Aorta (tissue), 5 donors: Measurements from ENCODE around the gene TNPO3. TPM values are rescaled to one million over a fixed set of nuclear protein-coding genes. Genes with fewer than 3 reads are reported as not detected.

Experiments
- ATAC-seq: fragments of 200-7000 bp; cut with Tn5 transposase; one replicate; pipeline ENCODE4 v1.9.1; 2022; ENCODE audit warnings: moderate library complexity; ENCODE audit not compliant: low FRiP score
- DNase-seq, 2 donors: peaks; one replicate each; pipeline ENCODE4 v3.0.0-alpha.2; 2020
- H3K27ac ChIP-seq, 2 donors: one replicate each; pipeline ENCODE4 v1.5.1; 2013; ENCODE audit warnings: low read length in 2 of 2, mild to moderate bottlenecking in 2 of 2, moderate library complexity in 2 of 2, control low read depth in 1 of 2, inconsistent platforms in 1 of 2, low read depth in 1 of 2
- H3K27me3 ChIP-seq, 2 donors: one replicate each; pipeline ENCODE4 v1.6.1; 2013; ENCODE audit warnings: control low read depth in 1 of 2, low read length in 1 of 2, mild to moderate bottlenecking in 1 of 2, moderate library complexity in 1 of 2; ENCODE audit not compliant: insufficient read depth in 2 of 2, control insufficient read depth in 1 of 2
- H3K36me3 ChIP-seq, 2 donors: one replicate each; pipeline ENCODE4 v1.6.1; 2013; ENCODE audit warnings: control low read depth in 1 of 2, low read length in 1 of 2, mild to moderate bottlenecking in 1 of 2; ENCODE audit not compliant: insufficient read depth in 2 of 2, control insufficient read depth in 1 of 2
- H3K4me1 ChIP-seq, 2 donors: one replicate each; pipeline ENCODE4 v1.6.1; 2013; ENCODE audit warnings: low read length in 2 of 2, control low read depth in 1 of 2, mild to moderate bottlenecking in 1 of 2, moderate library complexity in 1 of 2; ENCODE audit not compliant: insufficient read depth in 2 of 2, control insufficient read depth in 1 of 2
- H3K4me3 ChIP-seq, 2 donors: one replicate each; pipeline ENCODE4 v1.5.1; 2013; ENCODE audit warnings: low read length in 2 of 2, control low read depth in 1 of 2, mild to moderate bottlenecking in 1 of 2
- H3K9me3 ChIP-seq: one replicate; pipeline ENCODE4 v1.6.1; 2013; ENCODE audit warnings: mild to moderate bottlenecking, low read length; ENCODE audit not compliant: control insufficient read depth
- WGBS, 2 donors: extraction: QIAGEN DNeasy Blood & Tissue Kit; methylation state at CpG; one replicate each; pipeline ENCODE4 v1.1.7; 2013; 5-methylcytosine and 5-hydroxymethylcytosine counted together
- intact Hi-C, 2 donors: fragments of 100-400 bp; cut with DNase I; formaldehyde crosslinking; loops; one replicate each; pipeline versions ENCODE4 v1.14.2 to v1.15.0; 2022
- polyA plus RNA-seq, 2 donors: library from polyadenylated mRNA; stranded (reverse); fragments of 200-250 nt; gene quantifications; one replicate each; pipeline ENCODE4 v1.2.3, GENCODE V29; 2013
- total RNA-seq, 2 donors: library from RNA; stranded (reverse); fragmentation: NEBNext Ultra II Directional; extraction: Animal tissue kit (Norgen Biotek cat#: 25700); gene quantifications; one replicate each; pipeline ENCODE4 v1.2.1, GENCODE V29; 2021
- donor health status: healthy with polysubstance abuse.
- donor health status: Bipolar disorder and iron deficiency.
- donor health status: DM: no; HTN: no; CAD: no.
- donor health status: DM: no; HTN: no; CAD: no.
- donor health status: DM: yes; HTN: yes; CAD: no.

The TNPO3 gene
- total and polyA plus RNA-seq, 4 donors = 10.5 to 31.4 (median 20.2) TPM

DNA sequence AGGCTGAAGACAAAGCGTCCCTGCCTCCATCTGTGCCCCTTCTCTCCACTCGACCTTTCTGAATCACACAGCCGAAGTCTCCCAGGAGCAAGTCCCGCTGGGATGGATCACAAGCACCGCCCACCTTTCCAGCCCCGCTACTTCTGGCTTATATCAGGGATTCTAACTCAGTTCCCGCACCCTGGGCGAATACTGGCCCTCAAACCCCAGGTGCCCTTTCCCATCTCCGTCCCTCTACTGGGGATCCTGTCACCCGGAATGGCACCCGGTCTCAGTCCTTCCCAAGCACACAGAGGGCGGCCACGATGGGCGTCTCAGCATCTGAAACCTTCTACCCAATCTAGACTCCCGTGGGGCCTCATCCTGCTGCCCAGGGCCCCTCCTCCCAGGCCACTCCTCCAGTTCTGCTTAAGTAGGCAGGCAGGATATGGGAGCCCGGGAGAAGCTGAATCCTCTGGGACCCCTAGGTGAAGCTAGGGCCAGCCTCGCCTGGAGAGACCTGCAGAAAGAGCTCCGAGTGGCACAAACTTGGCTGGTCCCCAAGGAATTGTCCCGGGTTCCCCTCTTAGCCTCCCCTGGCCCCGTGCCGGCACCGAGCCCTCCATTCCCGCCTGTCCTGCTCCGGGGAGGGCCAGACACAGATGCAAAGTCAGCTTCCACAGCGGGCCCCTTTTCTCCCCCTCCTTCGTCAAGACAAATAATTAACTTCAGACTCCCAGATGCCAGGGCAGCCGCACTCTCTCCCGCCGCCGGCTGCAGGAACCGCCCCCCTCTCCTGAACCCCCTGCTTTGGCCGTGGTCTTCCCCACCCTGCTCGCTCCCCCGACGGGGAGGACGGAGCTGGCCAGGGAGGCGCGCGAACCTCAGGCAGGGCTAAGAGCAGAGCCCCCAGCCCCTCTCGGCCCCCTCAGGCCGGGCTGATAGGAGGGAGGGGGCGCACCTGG, 145.0 kb downstream of the TNPO3 start:
- no peaks in the 10 kb centered on the region for H3K36me3 ChIP-seq
- no peaks in the 10 kb centered on the region for H3K9me3 ChIP-seq
- no peaks in the 10 kb centered on the region for H3K4me1 ChIP-seq
- peak in 1 of 2 donors; percentile 77 for DNase-seq
- no peak for ATAC-seq
- 4 to 5% methylated on average over 42 of the region's 42 CpGs for WGBS, 2 donors
- intact Hi-C loops = loop anchor here in 1 of 2 donors (5.0 kb wide), 1 partner anchor 182 kb away; no protein-coding TSS in a partner anchor
- H3K27me3 ChIP-seq = no peaks in the 10 kb centered on the region
- H3K4me3 ChIP-seq = peak overlapping the region in 1 of 2 donors; percentile 23
- H3K27ac ChIP-seq = no peak overlapping the region

DNA sequence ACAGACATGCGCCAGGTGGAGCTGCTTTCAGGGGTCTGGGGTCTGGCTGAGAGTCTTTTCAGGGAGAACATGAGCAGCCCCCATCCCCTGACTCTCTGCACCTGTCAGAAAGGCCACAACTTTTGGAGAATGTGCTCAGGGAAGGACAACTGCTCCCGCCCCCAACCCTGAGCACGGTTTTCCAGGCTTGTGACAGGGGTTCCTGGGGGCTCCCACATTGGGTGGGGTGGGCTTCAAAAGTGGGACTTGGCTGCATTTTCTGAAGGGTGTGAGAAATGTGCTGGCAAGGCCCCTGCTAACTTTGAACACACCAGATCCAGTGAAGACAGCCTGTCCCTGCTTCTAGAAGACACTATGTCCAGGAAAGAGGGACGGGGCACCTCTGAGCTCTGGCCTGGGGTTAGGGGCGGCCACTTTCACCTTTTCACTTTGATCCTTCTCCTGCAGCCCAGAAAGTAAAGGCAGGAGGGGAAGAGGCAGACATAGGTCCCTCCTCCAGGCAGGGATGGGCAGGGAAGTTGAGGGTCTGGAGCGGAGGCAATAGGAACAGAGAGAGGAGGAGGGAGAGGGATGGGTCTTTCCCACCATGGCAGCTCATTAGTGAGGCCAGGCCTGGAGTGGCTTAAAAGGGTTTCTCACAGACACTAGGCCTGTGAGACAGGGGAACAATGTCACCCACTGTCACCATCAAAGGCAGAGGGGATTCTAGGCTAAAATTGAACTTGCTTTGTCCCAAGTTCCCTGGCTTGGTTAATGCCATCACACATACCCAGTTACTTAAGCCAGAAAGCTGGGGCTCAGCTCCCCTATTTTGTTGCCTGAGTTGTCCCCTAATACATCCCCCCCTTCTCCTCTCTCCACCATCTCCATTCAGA, 145.9 kb downstream of the TNPO3 start:
- Histone ChIP-seq H3K36me3 (no peaks in the 10 kb centered on the region), H3K9me3 (no peaks in the 10 kb centered on the region), H3K27me3 (no peaks in the 10 kb centered on the region), H3K27ac (no peak overlapping the region), H3K4me3 (no peak overlapping the region), H3K4me1 (no peaks in the 10 kb centered on the region)
- DNase-seq (peak in 1 of 2 donors; percentile 17), ATAC-seq (no peak)
- WGBS, 2 donors = 92 to 94% methylated on average over 6 of the region's 6 CpGs
- intact Hi-C loops = loop anchor here in 1 of 2 donors (5.0 kb wide), 1 partner anchor 183 kb away; no protein-coding TSS in a partner anchor

DNA sequence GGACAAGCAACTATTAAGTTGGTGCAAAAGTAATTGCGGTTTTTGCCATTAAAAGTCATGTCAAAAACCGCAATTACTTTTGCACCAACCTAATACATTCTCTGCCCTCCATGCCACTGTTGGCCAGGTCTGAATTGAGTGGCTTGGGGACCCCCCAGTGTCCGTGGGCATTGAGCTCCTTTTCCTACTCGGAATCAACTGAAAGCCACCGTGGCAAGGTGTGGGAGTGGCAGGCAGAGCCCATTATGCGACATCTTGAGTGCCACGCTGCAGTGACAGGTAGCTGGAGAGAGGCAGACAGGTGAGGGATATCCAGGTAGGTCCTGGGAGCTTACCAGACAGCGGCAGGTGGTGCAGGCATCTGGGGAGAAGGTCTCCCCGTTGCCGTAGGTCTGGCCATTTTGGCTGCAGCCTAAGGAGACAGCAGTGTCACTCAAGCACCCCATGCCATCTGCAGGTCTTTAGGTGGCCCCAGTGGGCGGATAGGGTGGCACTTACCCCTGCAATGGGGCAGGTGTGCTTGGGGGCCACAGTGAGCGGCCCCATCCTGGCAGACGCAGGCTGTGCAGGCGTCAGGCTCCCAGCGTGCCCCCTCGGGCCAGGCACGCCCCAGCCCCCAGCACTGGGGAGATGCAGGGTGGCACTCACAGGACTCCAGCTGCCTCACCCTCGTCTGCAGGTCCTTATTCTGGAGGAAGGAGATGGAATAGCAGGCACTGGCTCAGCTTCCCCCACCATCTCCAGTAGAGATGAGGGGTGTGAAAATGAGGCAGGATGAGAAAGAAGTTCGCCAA, 147.9 kb downstream of the TNPO3 start:
- no peaks in the 10 kb centered on the region for H3K9me3 ChIP-seq
- no peak overlapping the region for H3K4me3 ChIP-seq
- ATAC-seq (no peak), DNase-seq (no peak)
- 89 to 90% methylated on average over 19 of the region's 19 CpGs for WGBS, 2 donors
- H3K27ac ChIP-seq = no peak overlapping the region
- no peaks in the 10 kb centered on the region for H3K36me3 ChIP-seq
- no peaks in the 10 kb centered on the region for H3K4me1 ChIP-seq
- no peaks in the 10 kb centered on the region for H3K27me3 ChIP-seq
- intact Hi-C loops = loop anchor here in 1 of 2 donors (5.0 kb wide), 1 partner anchor 185 kb away; no protein-coding TSS in a partner anchor

DNA sequence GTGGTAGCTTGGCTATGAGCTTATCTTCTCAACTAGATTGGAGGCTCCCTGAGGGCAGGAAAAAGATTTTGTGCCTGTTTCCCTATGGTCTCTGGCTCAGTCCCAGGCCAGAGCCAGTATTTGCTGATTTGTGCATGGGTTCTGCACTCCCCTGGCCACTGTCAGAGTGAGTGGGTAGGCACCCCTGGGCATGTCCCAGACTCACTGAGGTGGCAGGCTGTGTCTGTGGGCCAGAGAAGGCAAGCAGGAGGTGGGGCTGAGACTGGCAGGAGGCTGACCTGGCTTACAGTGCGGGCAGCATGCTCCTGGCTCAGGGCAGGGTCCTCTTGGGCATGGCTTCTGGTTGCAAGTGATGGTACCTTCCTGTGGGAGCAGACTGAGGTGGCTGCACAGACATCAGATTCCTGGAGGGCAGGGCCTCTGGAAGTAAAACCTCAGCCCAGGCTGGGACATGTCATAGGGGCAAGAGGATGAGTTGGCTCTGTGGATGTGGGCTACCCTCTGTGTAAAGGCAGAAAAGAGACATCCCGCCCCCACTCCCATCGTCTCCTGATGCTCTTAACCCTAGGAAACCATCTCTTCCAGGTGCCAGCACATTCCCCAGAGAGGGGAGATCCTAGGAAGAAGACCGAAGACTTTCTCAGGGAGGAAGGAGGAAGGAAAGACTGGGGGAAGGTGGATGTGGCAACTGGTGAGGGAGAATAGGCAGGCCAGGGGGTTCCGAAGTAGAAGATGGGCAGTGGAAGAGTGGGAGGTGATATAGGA, 148.7 kb downstream of the TNPO3 start:
- H3K4me1 ChIP-seq = no peaks in the 10 kb centered on the region
- no peaks in the 10 kb centered on the region for H3K27me3 ChIP-seq
- intact Hi-C loops = loop anchor here in 1 of 2 donors (5.0 kb wide), 1 partner anchor 186 kb away; no protein-coding TSS in a partner anchor
- H3K9me3 ChIP-seq = no peaks in the 10 kb centered on the region
- DNase-seq (no peak), ATAC-seq (no peak)
- no peak overlapping the region for H3K4me3 ChIP-seq
- 92 to 93% methylated on average over 5 of the region's 5 CpGs for WGBS, 2 donors
- H3K27ac ChIP-seq = no peak overlapping the region
- no peaks in the 10 kb centered on the region for H3K36me3 ChIP-seq

DNA sequence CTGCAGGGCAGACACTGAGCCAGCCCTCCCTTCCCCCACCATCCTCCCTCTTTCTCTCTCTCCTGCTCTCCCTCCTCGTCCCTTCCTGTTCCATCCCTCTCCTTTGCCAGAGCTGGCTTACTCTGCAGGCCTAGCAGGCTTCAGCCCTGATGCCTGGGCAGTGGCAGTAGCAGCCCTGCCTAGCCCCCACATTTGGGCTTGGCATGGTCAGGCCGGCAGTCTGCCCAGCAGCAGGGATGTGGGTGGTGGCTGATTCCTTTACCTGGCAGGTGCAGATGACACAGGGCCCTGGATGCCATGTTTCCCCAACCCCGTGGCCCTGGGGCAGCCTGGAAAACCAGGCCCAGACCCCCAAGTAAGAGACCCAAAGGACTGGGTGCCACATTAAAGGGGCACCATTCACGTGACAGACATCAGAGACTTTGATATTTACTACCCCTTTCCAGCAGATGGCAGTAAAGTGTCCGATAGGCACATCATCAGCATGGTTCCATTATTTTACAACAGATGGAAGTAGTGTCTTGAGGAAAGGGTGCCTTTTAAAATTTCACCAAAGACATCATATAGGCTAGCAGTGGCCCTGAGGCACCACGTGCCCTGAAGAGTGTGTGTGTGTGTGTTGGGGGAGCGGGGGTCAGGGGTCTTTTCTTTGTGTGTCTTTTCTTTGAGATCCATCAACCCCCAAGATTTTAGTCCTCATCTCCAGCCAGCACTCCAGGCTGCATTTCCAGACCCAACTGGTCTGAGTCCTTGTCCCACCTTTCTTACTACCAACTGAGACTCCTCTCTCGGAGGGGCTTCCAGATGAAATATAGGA, 150.3 kb downstream of the TNPO3 start:
- H3K27me3 ChIP-seq = no peaks in the 10 kb centered on the region
- ATAC-seq (no peak), DNase-seq (no peak)
- H3K4me3 ChIP-seq = no peak overlapping the region
- H3K27ac ChIP-seq = no peak overlapping the region
- H3K9me3 ChIP-seq = no peaks in the 10 kb centered on the region
- intact Hi-C loops = loop anchor here (5.0 kb wide), 2 partner anchors 183 to 188 kb away; no protein-coding TSS in a partner anchor
- no peaks in the 10 kb centered on the region for H3K36me3 ChIP-seq
- H3K4me1 ChIP-seq = no peaks in the 10 kb centered on the region
- 56% methylated on average over 7 to 8 of the region's 8 CpGs for WGBS, 2 donors

Other genes with a start within 250 kb of the TNPO3 start
- 100 to 1,000 TPM; 135 to 245 TPM for gene FLNC, start 224.7 kb downstream of the TNPO3 start, total RNA-seq
- 10 to 100 TPM in 1 of 2 donors, 1 to 10 TPM in 1; 7.8 to 18.3 TPM for gene FLNC, start 224.7 kb downstream of the TNPO3 start, polyA plus RNA-seq
- gene ATP6V1F, start 192.3 kb downstream of the TNPO3 start, total RNA-seq = 10 to 100 TPM; 83.7 to 84.8 TPM
- 100 to 1,000 TPM; 120 to 270 TPM for gene ATP6V1F, start 192.3 kb downstream of the TNPO3 start, polyA plus RNA-seq
- 1 to 10 TPM; 2.1 to 6.1 TPM for gene KCP, start 144.4 kb downstream of the TNPO3 start, total RNA-seq
- under 1 TPM in 1 of 2 donors, not detected in 1; 0.15 TPM for gene KCP, start 144.4 kb downstream of the TNPO3 start, polyA plus RNA-seq
- gene IRF5, start 117.2 kb downstream of the TNPO3 start, total RNA-seq = 10 to 100 TPM in 1 of 2 donors, 1 to 10 TPM in 1; 9.6 to 15.5 TPM
- gene IRF5, start 117.2 kb downstream of the TNPO3 start, polyA plus RNA-seq = 1 to 10 TPM; 4.0 to 7.8 TPM
- gene TSPAN33, start 89.6 kb upstream of the TNPO3 start, total RNA-seq = 10 to 100 TPM in 1 of 2 donors, 1 to 10 TPM in 1; 8.3 to 16.5 TPM
- 1 to 10 TPM; 2.5 to 6.9 TPM for gene TSPAN33, start 89.6 kb upstream of the TNPO3 start, polyA plus RNA-seq
- 10 to 100 TPM in 1 of 2 donors, 1 to 10 TPM in 1; 7.6 to 17.6 TPM for gene SMO, start 133.5 kb upstream of the TNPO3 start, total RNA-seq
- gene SMO, start 133.5 kb upstream of the TNPO3 start, polyA plus RNA-seq = 10 to 100 TPM in 1 of 2 donors, 1 to 10 TPM in 1; 2.9 to 13.0 TPM
- 10 to 100 TPM; 12.0 to 19.9 TPM for gene AHCYL2, start 169.9 kb upstream of the TNPO3 start, total RNA-seq
- gene AHCYL2, start 169.9 kb upstream of the TNPO3 start, polyA plus RNA-seq = 1 to 10 TPM; 7.9 to 9.8 TPM